Inferior parietal cortex (tissue), 1 donor: ENCODE data around the gene PKN2.
"Not testable (repeated sequence)": the region's sequence is repeated elsewhere in the genome, so short reads cannot be mapped to it uniquely, and the experiment has no call there.

Source experiments
- DNase-seq: peaks from one replicate; pipeline ENCODE4 v3.0.0-alpha.2; 2016; ENCODE audit errors: extremely low spot score

The PKN2 gene

DNA sequence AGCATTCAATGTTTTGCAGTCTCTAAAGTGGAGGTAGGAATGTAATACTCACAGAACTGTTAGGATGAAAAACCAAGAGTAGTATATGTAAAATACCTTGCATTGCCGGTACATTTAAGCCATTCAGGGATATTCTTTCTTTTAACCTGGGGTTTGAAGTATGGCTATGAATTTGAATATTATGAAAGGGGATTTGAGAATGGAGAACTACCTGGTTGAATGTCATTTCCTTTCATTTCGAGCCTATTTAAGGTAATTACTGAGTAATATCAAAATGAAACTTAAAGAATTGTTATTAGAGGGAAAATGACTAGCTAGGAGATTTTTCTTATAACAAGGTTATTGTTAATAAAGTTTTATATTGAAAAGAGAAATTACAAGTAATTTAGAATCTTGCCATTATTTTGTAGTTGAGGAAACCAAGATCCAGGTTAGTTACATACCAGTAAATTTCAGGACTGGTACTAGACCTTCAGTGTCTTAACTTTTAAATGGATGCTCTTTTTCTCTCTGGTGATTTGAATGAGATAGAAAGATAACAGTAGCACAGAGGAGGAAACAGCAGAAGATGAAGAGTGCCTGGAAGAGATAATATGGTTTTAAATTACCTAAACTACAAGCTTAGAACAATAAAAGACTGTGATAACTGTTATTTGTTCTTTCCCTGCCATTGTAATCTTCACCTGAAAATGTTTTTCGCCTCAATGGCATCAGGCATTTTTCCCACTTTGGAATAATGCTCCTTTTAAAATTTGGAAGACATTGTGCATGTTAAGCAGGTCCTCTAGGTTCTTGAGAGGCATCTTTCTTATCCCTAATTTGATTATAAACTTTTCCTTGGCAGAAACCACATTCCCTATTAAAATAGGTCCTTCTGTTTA is 103.2 kb downstream of the PKN2 start:
- no peak for DNase-seq

DNA sequence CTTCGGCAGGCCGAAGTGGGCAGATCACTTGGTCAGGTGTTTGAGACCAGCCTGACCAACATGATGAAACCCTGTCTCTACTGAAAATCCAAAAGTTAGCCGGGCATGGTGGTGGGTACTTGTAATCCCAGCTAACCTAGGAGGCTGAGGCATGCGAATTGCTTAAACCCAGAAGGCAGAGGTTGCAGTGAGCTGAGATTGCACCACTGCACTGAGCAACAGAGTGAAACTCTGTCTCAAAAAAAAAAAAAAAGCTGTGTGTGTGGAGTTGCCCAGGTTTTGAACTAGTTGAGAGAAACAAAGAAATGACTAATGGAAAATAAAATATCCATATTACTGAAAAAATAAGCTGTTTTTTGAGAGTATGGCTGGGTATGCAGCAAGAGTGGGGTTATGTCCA is 107.1 kb downstream of the PKN2 start:
- DNase-seq, result no peak

DNA sequence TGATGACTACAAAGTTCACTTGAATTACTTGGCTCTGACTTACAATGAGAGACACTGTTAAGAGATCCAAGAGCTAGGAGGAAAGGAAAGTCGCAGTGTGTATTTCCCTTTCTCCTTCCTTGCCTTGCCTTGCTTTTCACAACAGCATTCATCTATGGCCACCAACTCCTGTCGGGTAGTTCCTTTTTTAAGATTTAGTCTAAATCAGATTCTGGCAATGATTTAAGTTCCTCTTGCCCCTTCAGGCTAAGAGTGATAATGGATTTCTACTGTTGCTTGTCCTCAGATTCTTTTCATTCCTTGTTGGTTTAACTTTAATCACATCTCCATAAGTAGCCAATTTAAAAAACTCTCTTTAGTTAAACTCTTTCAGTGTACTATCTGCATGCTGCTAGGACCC is 115.4 kb downstream of the PKN2 start:
- DNase-seq, result no peak

DNA sequence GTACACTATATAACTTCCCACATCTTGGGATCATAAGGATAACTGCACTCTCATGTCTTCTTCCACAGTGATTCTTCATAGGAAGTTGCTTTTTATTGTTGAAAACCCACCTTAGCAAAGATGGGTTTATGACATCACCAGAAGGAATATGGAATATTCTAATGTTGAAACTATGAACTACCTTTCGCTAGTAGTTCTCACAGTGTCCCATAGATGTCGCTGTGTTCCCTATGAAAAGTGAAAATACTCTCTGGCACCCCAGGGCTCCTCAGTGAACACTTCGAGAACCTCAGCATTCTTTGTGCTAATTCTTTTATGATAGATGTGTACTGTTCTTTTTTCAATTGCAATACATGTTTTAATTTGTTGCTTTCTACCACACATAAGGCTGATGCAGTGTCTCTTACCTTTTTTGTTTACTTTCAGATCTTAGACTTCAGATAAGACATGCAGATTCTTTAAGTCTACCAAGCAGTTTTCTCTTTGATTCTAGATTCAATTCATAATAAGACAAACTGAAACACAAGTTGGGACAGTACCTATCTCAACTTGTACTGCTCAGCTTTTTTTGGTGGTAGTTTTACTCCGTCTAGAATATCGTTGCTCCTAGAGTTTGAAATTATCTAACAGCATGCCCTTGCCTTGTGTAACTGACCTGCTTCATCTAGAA is 116.4 kb downstream of the PKN2 start:
- peak; percentile 43 for DNase-seq

DNA sequence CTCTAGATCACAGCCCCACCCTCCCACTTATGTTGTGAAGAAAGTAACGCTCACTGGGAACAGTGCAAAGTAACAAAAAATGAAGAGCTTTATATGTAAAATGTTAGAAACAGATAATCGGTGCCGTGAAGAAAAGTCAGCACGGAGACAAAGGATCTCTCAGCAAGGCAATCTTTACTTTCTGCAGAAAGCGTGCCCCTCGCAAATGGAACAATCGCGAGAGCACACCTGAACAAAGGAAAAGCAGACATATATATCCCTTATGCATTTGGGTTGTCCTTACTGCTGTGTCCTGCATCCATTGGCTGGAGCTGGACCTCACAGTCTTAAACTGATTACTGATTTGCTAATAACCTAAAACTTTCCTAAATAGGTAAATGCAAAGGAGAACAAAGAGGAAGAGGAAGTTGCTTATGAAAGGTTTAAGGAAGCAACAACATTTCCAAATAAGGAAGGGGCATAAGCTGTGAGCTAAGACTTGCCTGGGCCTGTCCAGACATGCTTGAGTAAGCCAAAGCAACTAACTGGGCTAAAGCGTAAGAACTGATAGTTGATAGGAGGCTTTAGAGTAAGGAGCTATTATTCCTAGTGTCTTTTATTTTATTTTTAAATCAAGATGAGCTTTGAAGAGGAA is 117.6 kb downstream of the PKN2 start:
- no peak for DNase-seq

DNA sequence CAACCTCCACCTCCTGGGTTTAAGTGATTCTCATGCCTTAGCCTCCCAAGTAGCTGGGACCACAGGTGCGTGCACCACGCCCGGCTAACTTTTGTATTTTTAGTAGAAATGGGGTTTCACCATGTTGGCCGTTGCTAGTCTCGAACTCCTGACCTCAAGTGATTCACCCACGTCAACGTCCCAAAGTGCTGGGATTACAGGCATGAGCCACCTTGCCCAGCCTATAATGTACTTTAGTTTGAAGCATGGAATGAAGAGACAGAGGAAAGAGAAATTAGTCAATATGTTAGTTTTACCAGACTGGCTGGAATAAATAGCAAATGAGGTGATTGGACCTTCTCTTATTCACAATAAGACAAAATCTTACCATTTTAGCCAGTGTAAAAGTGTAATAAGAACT is 118.3 kb downstream of the PKN2 start:
- no peak for DNase-seq

DNA sequence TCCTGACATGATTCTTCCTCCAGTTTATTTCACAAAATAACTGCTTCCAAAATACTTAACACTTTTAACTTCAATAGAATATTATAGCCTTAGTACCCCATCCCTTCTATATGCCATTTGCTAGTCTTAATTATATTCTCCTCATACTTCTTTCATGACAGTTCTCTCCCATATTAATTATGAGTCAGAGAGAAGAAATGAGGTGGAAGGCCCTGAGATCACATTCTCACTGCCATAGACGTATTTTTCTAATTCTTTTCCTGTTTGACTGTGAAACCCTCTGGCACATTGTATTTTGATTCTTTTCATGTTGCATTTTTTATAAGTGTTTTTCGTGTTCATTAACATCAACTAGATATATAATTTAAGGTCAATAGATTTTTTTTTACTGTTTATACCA is 118.9 kb downstream of the PKN2 start:
- DNase-seq, result no peak

DNA sequence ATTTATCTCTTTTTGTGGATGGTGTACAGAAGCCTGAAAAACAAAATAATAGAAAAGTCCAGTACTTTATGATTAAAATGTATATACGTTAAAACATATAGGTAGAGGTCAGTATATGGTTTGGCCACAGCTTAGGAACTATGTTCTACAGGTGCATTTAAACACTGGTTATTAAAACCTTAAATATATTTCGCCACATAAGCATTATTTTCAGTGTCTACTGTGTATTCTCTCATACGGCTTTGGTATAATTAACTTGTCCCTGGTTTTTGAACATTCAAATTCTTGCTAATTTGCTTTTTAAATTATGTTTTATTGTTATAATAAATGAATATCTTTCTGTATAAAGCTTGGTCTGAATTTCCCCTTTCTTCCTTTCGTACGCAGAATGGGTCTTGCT is 119.4 kb downstream of the PKN2 start:
- no peak for DNase-seq

DNA sequence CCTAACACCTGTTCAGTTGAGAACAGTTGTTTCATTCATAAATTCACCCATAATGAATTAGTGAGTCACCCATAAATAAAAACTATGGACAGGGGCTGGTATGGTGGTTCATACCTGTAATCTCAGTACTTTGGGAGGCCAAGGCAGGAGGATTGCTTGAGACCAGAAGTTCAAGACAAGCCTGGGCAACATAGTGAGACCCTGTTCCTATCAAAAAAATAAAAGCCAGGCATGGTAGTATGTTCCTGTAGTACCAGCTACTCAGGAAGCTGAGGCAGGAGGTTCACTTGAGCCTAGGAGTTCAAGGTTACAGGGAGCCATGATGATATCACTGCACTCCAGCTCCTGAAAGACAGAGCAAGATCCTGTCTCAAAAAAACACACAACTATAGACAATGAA is 128.3 kb downstream of the PKN2 start:
- DNase-seq, result no peak

DNA sequence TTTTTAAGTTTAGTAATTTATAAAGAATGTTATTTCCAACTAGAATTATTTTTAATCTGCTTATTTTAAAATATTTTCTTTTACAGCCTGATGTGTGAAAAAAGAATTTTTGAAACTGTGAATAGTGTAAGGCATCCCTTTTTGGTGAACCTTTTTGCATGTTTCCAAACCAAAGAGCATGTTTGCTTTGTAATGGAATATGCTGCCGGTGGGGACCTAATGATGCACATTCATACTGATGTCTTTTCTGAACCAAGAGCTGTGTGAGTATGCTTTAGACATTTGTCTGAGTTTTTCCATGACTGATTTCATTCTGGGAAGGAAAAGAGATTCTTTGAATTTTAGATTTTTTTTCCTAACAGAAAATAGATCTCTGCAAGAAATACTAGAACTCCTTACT is 129.4 kb downstream of the PKN2 start:
- no peak for DNase-seq

DNA sequence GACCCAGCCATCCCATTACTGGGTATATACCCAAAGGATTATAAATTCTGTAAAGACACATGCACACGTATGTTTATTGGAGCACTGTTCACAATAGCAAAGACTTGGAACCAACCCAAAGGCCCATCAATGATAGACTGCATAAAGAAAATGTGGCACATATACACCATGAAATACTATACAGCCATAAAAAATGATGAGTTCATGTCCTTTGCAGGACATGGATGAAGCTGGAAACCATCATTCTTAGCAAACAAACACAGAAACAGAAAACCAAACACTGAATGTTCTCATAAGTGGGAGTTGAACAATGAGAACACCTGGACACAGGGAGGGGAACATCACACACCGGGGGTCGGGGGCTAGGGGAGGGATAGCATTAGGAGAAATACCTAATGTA is 135.6 kb downstream of the PKN2 start:
- DNase-seq, result not testable (repeated sequence)

DNA sequence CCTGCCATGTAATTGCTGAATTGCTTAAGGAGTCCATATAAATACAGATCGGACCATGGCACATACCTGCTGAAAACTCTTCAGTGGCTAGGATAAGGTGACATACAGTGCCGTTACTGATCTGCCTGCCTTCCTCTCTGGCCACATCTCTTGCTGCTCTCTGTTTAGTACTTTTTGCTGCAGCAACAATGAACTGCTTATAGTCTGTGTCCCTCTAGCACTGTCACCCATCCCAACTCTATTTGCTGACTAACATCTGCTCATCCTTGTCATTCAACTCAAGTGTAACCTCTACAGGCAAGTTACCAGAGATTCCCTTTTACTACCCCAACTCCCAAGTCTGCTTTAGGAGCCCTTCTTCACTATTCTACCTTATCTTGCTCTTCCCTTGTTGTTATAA is 141.6 kb downstream of the PKN2 start:
- DNase-seq, result no peak

DNA sequence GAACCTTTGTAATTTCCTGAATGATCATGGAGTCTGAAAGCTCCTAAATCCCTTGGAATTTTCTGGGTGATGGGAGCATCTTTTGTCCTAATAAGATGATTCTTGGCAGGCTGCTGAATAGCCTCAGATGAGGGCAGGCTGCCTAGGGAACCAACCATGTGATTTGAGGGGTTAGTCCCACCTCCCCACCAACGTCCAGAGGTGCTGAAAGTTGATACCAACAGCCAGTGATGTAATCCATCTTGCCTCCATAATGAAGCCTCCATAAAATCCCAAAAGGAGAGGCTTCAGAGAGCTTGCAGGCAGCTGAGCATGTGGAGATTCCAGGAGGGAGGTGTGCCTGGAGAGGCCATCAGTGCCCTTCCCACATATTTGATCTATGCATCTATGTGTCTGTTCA is 163.6 kb downstream of the PKN2 start:
- no peak for DNase-seq

DNA sequence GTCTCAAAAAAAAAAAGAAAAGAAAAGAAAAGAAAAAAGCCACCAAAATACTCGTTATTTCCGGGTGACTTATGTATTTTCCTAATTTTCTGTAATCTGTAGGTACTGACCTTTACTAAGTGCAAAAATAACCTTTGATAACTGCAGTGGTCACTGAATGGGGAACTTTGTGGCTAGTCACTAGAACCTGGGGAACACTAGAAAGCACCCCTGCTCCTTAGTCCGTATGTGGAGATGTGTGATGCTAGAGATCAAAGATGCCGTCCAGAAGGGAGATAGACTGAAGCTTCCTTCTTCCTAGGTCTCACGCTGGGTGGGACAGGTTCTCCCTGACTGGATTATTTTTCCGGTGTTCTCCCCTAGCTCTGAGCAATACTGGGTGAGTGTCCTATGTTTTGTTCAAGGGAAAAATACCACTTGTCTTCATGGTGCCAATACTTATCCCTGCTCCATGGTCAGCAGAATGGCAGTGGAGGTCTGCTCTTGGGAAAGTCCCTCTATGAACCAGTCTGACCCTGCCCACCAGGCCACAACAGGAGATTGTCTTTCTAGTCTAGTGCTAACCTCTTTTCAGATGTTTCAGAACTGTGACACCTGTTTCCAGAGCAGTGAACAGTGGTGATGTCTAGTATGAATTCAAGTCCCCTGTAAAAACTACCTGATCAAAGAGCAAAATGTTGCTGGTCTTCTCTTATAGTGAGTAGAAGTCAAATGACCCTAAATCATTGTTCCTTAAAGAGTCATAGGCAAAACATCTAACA is 167.4 kb downstream of the PKN2 start:
- no peak for DNase-seq

DNA sequence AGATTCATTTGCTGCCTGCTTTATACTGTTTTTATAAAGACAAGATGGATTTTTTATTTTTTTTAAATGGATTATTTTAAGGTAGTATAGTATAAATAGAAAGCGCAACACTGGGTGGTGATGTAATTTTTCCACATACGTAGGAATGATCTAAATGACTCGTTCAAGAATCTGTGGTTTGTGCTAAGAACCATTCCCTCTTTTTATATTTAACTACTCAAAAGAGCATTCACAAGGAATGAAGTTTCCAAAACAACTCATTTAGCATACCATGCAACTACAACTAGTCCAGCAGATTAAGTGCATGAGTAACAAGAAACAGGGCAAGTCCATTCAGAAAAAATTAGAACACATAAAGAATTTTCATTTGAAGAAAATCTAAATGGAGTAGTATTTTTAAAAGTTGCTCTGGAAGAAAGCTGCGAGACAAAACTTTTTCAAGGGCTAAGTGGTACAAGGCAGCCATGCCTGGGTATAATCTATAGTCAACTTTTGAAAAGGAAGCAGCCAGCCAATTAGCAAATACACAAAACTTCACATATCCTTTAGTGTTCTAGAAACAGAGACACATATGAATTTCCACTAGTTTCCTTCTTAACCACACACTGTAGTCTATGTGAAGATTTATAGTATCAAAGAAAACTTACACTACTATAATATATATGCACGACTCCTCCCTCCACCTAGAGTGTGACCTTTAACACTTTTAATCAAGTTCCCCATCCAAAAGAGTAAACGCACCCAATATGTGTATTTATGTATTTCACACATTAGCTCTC is 183.9 kb downstream of the PKN2 start:
- DNase-seq, result no peak

DNA sequence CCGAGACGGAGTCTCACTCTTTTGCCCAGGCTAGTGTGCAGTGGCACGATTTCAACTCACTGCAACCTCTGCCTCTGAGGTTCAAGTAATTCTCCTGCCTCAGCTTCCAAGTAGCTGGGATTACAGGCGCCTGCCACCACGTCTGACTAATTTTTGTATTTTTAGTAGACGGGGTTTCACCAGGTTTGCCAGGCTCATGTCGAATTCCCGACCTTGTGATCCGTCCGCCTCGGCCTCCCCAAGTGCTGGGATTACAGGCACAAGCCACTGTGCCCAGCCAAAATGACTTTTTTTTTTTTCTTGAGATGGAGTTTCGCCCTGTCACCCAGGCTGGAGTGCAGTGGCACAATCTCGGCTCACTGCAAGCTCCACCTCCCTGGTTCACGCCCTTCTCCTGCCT is 185.6 kb downstream of the PKN2 start:
- DNase-seq, result not testable (repeated sequence)

DNA sequence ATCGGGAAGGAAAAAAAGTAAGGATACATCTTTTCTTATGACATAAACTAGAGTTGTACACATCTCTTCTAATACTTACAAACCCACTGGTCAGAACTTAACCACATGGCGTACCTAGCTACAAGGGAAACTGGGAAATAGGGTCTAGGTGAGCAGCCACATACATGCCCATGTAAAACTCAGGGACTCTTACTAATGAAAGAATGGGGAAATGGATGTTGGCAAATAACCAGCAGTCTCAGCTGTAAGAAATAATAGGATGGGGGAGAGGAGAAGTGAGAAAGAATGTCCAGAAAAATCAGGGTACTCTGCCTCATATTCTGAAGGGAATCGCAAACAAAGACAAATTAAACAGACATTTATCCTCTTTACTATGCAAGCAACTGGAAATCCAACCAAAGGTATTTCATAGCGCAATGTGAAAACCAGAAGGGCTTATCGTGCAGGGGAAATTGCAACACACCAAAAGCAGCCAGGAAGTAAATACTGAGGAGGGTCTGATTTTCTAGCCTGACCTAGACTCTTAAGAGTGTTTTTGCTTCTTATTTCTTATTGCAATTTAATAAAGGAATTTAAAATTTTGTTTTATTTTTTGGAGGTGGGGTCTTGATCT is 189.8 kb downstream of the PKN2 start:
- DNase-seq, result no peak

DNA sequence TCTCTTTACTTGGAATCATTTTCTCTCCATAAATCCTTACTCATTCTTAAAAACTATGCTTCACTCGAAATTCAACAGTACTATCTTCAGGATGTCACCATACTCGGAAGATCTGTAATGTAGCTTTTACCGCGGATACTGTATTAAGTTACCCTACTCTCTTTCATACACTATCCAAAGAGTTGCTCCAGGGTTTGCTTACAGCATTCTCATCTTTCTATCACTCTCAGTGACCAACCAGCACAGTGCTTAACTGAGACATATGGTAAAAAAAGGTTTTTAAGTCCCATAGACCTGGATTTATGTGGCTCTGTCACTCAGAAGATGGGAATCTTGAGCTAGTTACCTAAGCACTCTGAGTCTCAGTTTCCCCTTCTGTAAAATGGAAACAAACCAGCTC is 191.5 kb downstream of the PKN2 start:
- DNase-seq, result no peak

DNA sequence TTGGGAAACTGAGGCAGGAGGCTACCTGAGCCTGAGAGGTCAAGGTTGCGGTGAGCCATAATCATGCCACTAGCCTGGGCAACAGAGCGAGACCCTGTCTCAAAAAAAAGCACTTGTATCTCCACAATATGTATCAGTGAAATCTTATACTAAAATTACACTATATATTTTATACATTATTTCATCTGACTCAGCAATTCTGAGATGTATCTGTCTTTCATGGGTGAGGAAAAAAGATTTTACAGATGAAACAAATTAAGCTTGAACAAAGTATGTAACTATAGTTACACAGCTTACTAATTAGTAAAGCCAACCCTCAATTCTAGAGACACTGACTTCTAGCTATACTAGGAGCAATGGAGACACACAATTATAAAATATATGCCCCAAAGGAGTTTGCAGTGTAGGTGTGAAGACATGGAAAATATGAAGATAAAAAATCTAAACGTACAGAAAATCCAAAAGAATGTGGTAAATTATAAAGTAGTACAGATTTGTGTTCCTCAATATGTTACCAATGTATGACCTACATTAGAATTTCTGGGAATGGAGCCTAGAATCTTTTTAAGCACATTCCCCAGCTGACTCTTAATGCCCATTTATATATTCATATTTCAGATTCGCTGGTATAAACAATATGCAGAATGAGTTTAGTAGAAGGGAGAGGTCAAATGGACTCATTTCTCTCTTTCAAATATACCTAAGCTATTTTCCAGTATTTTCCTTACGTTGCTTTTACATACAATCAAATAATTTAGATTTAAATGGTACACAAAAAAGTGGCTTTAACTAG is 192.7 kb downstream of the PKN2 start:
- DNase-seq, result no peak

DNA sequence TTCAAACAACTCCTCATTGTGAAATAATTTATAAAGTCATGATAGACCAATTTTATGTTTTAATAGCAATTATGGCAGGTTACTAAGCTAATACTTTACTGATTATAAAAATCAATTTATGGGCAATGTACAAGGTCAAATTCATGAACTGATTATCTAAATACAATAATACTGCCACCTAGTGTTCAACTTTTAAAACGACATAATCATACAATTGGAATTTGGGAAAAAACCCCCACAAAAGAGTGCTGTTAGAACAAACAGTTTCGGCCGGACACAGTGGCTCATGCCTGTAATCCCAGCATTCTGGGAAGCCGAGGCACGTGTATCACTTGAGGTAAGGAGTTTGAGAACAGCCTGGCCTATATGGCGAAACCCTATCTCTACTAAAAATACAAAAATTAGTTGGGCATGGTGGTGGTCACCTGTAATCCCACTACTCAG is 193.3 kb downstream of the PKN2 start:
- peak; percentile 58 for DNase-seq
